B cell (primary cell): Measurements from ENCODE around the gene BEST2. TPM values are rescaled to one million over a fixed set of nuclear protein-coding genes. Genes with fewer than 3 reads are reported as not detected.

ENCODE experiments used
- ATAC-seq: fragments of 200-7000 bp; cut with Tn5 transposase; one replicate; pipeline ENCODE4 v1.10.0; 2021; ENCODE audit warnings: low read depth, mild to moderate bottlenecking, moderate number of reproducible peaks, moderate library complexity
- CTCF ChIA-PET: fragments of 350-600 bp; sonication (Branson Sonifier 250); formaldehyde crosslinking; loops from one replicate; lab custom pipeline; 2021; ENCODE audit warnings: antibody characterized with exemption, inconsistent platforms; lab: Charles Lee
- POLR2A ChIA-PET: fragments of 350-600 bp; sonication (Branson Sonifier 250); formaldehyde crosslinking; loops from one replicate; lab custom pipeline; 2021; ENCODE audit warnings: antibody characterized with exemption; lab: Charles Lee
- DNase-seq: peaks from one replicate; pipeline ENCODE4 v3.0.0; 2013
- H2AFZ ChIP-seq: 2 replicates; pipeline ENCODE4 v1.6.1; 2012; ENCODE audit warnings: mild to moderate bottlenecking, low read depth, low read length; ENCODE audit not compliant: insufficient read depth, poor library complexity, severe bottlenecking
- H3K27ac ChIP-seq, 2 donors: 1 replicate in 1 of 2; 2 replicates in 1 of 2; pipeline ENCODE4 v1.5.1; 2012 to 2013; ENCODE audit warnings: low read length in 2 of 2, mild to moderate bottlenecking in 2 of 2, moderate library complexity in 1 of 2
- H3K27me3 ChIP-seq, 4 experiments: fragments of 200-600 bp in 1 of 4; sonication (generic) in 1 of 4; replicated peaks in 1 of 4; 1 replicate in 2 of 4; 2 replicates in 2 of 4; pipeline versions ENCODE4 v1.6.1 to v1.7.0; 2013 to 2016; ENCODE audit warnings: low read length in 3 of 4, mild to moderate bottlenecking in 2 of 4, mixed read lengths in 1 of 4, moderate library complexity in 1 of 4; ENCODE audit not compliant: insufficient read depth in 4 of 4, control insufficient read depth in 3 of 4; ENCODE audit errors: control extremely low read depth in 1 of 4
- H3K36me3 ChIP-seq, 2 experiments: replicated peaks in 1 of 2; 1 replicate in 1 of 2; 2 replicates in 1 of 2; pipeline versions ENCODE4 v1.6.1 to v1.7.1; 2013; ENCODE audit warnings: low read length in 1 of 2; ENCODE audit not compliant: insufficient read depth in 2 of 2, control insufficient read depth in 1 of 2; ENCODE audit errors: control extremely low read depth in 1 of 2, extremely low read depth in 1 of 2
- H3K4me1 ChIP-seq, 2 donors: fragments of 200-600 bp in 1 of 2; sonication (generic) in 1 of 2; 1 replicate in 1 of 2; 2 replicates in 1 of 2; pipeline versions ENCODE4 v1.5.1 to v1.6.1; 2013 to 2017; ENCODE audit warnings: low read length in 2 of 2; ENCODE audit not compliant: control insufficient read depth in 2 of 2, insufficient read depth in 2 of 2
- H3K4me2 ChIP-seq: replicated peaks from 2 replicates; pipeline ENCODE3; 2012; ENCODE audit warnings: mild to moderate bottlenecking, low read depth, low read length; ENCODE audit not compliant: poor library complexity, severe bottlenecking
- H3K4me3 ChIP-seq, 5 experiments: fragments of 200-600 bp in 1 of 5; sonication (generic) in 1 of 5; 1 replicate in 3 of 5; 2 replicates in 2 of 5; pipeline versions ENCODE4 v1.5.1 to v1.7.0; 2011 to 2016; ENCODE audit warnings: low read length in 4 of 5, mild to moderate bottlenecking in 4 of 5, low read depth in 2 of 5, control low read depth in 1 of 5, moderate library complexity in 1 of 5; ENCODE audit not compliant: insufficient read depth in 1 of 5; ENCODE audit errors: control extremely low read depth in 1 of 5, extremely low read depth in 1 of 5
- H3K79me2 ChIP-seq: fragments of 200-600 bp; sonication (generic); one replicate; pipeline ENCODE4 v1.6.0; 2016; ENCODE audit warnings: low read length; ENCODE audit not compliant: control insufficient read depth, insufficient read depth
- H3K9ac ChIP-seq: fragments of 200-600 bp; sonication (generic); 2 replicates; pipeline ENCODE4 v1.6.1; 2017; ENCODE audit warnings: mild to moderate bottlenecking, low read length, moderate library complexity
- H3K9me3 ChIP-seq, 3 donors: one replicate each; pipeline versions ENCODE4 v1.6.1 to v1.7.1; 2013; ENCODE audit warnings: low read length in 2 of 3; ENCODE audit not compliant: control insufficient read depth in 2 of 3, insufficient read depth in 1 of 3; ENCODE audit errors: control extremely low read depth in 1 of 3
- H4K20me1 ChIP-seq: 2 replicates; pipeline ENCODE4 v1.6.0; 2012; ENCODE audit warnings: mild to moderate bottlenecking, low read length; ENCODE audit not compliant: insufficient read depth, control insufficient read depth, poor library complexity, severe bottlenecking
- H3K27ac Mint-ChIP-seq: one replicate; pipeline ENCODE4 v1.8.0; 2021; ENCODE audit warnings: mixed read lengths
- H3K27me3 Mint-ChIP-seq: one replicate; pipeline ENCODE4 v1.8.0; 2021; ENCODE audit warnings: mixed read lengths
- H3K4me1 Mint-ChIP-seq: one replicate; pipeline ENCODE4 v1.8.0; 2021; ENCODE audit warnings: mixed read lengths
- H3K4me3 Mint-ChIP-seq: one replicate; pipeline ENCODE4 v1.8.0; 2021; ENCODE audit warnings: mixed read lengths
- H3K9me3 Mint-ChIP-seq: one replicate; pipeline ENCODE4 v1.8.0; 2022; ENCODE audit warnings: mixed read lengths; ENCODE audit not compliant: insufficient read depth
- EZH2 ChIP-seq: IDR thresholded peaks from 2 replicates; pipeline ENCODE4 v1.6.1; 2012; ENCODE audit warnings: borderline replicate concordance, low read depth, mild to moderate bottlenecking, moderate library complexity, low read length; ENCODE audit not compliant: insufficient read depth, poor library complexity, severe bottlenecking
- WGBS: methylation state at CpG from one replicate; pipeline ENCODE4 v1.1.5; 2013; ENCODE audit warnings: missing lambda C conversion rate; ENCODE audit not compliant: insufficient coverage; 5-methylcytosine and 5-hydroxymethylcytosine counted together
- intact Hi-C: fragments of 100-400 bp; cut with micrococcal nuclease; formaldehyde crosslinking; loops from one replicate; pipeline ENCODE4 v1.10.0; 2022
- polyA plus RNA-seq: library from polyadenylated mRNA; depleted of rRNA; stranded (reverse); fragments of >200 nt; gene quantifications from 2 replicates; pipeline ENCODE4 v1.2.3, GENCODE V29; 2012
- total RNA-seq, 2 donors: library from RNA; stranded (reverse); fragments of 120-200 nt in 1 of 2; gene quantifications; 1 replicate in 1 of 2; 2 replicates in 1 of 2; pipeline versions ENCODE4 v1.2.3 to v1.2.4, GENCODE V29; 2013 to 2022
- TF ChIP-seq, protein P1 (sequence below): fragments of 200-600 bp; IDR thresholded peaks from one replicate; pipeline ENCODE4 v1.8.0; 2022; ENCODE audit warnings: antibody characterized with exemption, mild to moderate bottlenecking

The BEST2 gene
- total and polyA plus RNA-seq, 2 donors (not counting 1 experiment from before 2014, with no cell fraction given): 0.07 TPM; not detected in 1

- peak overlapping the region; percentile 92 to 97 for H3K27ac ChIP-seq
- no peaks in the 10 kb centered on the region for H4K20me1 ChIP-seq
- 44% methylated on average over 3 of the region's 16 CpGs for WGBS
- TF ChIP-seq, protein P1, sequence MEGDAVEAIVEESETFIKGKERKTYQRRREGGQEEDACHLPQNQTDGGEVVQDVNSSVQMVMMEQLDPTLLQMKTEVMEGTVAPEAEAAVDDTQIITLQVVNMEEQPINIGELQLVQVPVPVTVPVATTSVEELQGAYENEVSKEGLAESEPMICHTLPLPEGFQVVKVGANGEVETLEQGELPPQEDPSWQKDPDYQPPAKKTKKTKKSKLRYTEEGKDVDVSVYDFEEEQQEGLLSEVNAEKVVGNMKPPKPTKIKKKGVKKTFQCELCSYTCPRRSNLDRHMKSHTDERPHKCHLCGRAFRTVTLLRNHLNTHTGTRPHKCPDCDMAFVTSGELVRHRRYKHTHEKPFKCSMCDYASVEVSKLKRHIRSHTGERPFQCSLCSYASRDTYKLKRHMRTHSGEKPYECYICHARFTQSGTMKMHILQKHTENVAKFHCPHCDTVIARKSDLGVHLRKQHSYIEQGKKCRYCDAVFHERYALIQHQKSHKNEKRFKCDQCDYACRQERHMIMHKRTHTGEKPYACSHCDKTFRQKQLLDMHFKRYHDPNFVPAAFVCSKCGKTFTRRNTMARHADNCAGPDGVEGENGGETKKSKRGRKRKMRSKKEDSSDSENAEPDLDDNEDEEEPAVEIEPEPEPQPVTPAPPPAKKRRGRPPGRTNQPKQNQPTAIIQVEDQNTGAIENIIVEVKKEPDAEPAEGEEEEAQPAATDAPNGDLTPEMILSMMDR: no peak
- TF ChIP-seq EZH2: no peak
- peak; percentile 46 for DNase-seq
- Mint-ChIP-seq H3K4me3 (peak overlapping the region; percentile 89), H3K27ac (no peak overlapping the region), H3K27me3 (no peaks in the 10 kb centered on the region), H3K4me1 (peaks cover 46% of the 10 kb centered on the region), H3K9me3 (no peaks in the 10 kb centered on the region)
- no peaks in the 10 kb centered on the region for H3K79me2 ChIP-seq
- ATAC-seq: no peak
- peak overlapping the region; percentile 76 for H3K9ac ChIP-seq
- intact Hi-C loops: no loop called here
- peak overlapping the region; percentile 96 for H3K4me2 ChIP-seq
- H3K4me1 ChIP-seq: peaks cover 74 to 81% of the 10 kb centered on the region in 2 donors
- peak overlapping the region in 3 of 5 experiments; percentile 56 to 64 (median 58) for H3K4me3 ChIP-seq
- CTCF ChIA-PET: interaction anchor here (0.6 to 27.9 kb wide), 5 partner anchors 16 to 1596 kb away, joined by 3 to 1147 read pairs (median 5); partner anchors contain the start of genes JUNB, PRDX2, RNASEH2A and THSD8
- H3K9me3 ChIP-seq: no peaks in the 10 kb centered on the region
- POLR2A ChIA-PET: interaction anchor here (0.5 to 4.9 kb wide), 3 partner anchors 10 to 136 kb away, joined by 7 to 118 read pairs (median 8); partner anchors contain the start of gene JUNB
- no peak overlapping the region for H2AFZ ChIP-seq
- H3K27me3 ChIP-seq: no peaks in the 10 kb centered on the region
- no peaks in the 10 kb centered on the region for H3K36me3 ChIP-seq
Measured at GRCh38 chr19:12783291-12783848, 31.8 kb downstream of the BEST2 start.

GRCh38 chr19:12783849-12784393 is 32.3 kb downstream of the BEST2 start:
- CTCF ChIA-PET: interaction anchor here (1.0 to 27.9 kb wide), 2 partner anchors 15 to 24 kb away, joined by 3 to 1147 read pairs; partner anchors contain the start of genes JUNB, PRDX2, RNASEH2A and THSD8
- H2AFZ ChIP-seq: no peak overlapping the region
- DNase-seq: no peak
- Mint-ChIP-seq H3K27me3 (no peaks in the 10 kb centered on the region), H3K4me1 (peaks cover 47% of the 10 kb centered on the region), H3K27ac (no peak overlapping the region), H3K4me3 (peak overlapping the region; percentile 89), H3K9me3 (no peaks in the 10 kb centered on the region)
- peak overlapping the region; percentile 96 for H3K4me2 ChIP-seq
- TF ChIP-seq, protein P1: no peak
- no peak for TF ChIP-seq EZH2
- peaks cover 74 to 81% of the 10 kb centered on the region in 2 donors for H3K4me1 ChIP-seq
- ATAC-seq: no peak
- H3K9me3 ChIP-seq: no peaks in the 10 kb centered on the region
- POLR2A ChIA-PET: interaction anchor here (4.9 kb wide), 1 partner anchor 10 kb away, joined by 118 read pairs; the partner anchor contains the start of gene JUNB
- 60% methylated on average over 16 of the region's 19 CpGs for WGBS
- no peaks in the 10 kb centered on the region for H3K36me3 ChIP-seq
- H4K20me1 ChIP-seq: no peaks in the 10 kb centered on the region
- intact Hi-C loops: no loop called here
- H3K4me3 ChIP-seq: no peak overlapping the region
- peak overlapping the region; percentile 92 to 97 for H3K27ac ChIP-seq
- no peaks in the 10 kb centered on the region for H3K27me3 ChIP-seq
- no peak overlapping the region for H3K9ac ChIP-seq
- no peaks in the 10 kb centered on the region for H3K79me2 ChIP-seq
